IMR-90 (cell line): Measurements from ENCODE around the gene FKBP11. TPM values are rescaled to one million over a fixed set of nuclear protein-coding genes. Genes with fewer than 3 reads are reported as not detected.

Experiments
- ATAC-seq: fragments of 200-7000 bp; cut with Tn5 transposase; 2 replicates; pipeline ENCODE4 v1.9.1; 2020; ENCODE audit warnings: low read depth, mild to moderate bottlenecking, moderate library complexity
- BruUV-seq: library from RNA; stranded (reverse); fragments of 400-500 nt; replicated peaks from 2 replicates; lab custom pipeline; 2021; lab: Mats Ljungman, UMichigan
- CTCF ChIA-PET: fragments of 300-600 bp; formaldehyde crosslinking; extraction: SDS; loops from one replicate; lab custom pipeline; 2021; ENCODE audit warnings: antibody characterized with exemption; lab: Yijun Ruan, JAX
- POLR2A ChIA-PET: fragments of 300-600 bp; sonication (Branson Sonifier 250); formaldehyde crosslinking; loops from one replicate; lab custom pipeline; 2022; ENCODE audit warnings: antibody characterized with exemption; ENCODE audit not compliant: unreplicated experiment; lab: Charles Lee
- DNase-seq: peaks from one replicate; pipeline ENCODE4 v3.0.0; 2013
- H2AFZ ChIP-seq: replicated peaks from 2 replicates; pipeline ENCODE3; 2013; ENCODE audit warnings: low read length, mild to moderate bottlenecking; ENCODE audit not compliant: poor library complexity
- H2AK5ac ChIP-seq: 2 replicates; pipeline ENCODE4 v1.6.1; 2013; ENCODE audit warnings: low read depth, low read length, inconsistent platforms
- H2AK9ac ChIP-seq: replicated peaks from 2 replicates; pipeline ENCODE3; 2013; ENCODE audit warnings: mild to moderate bottlenecking, low read depth, low read length, moderate library complexity; ENCODE audit not compliant: poor library complexity
- H2BK120ac ChIP-seq: 2 replicates; pipeline ENCODE4 v1.6.1; 2013; ENCODE audit warnings: low read depth, low read length, inconsistent platforms
- H2BK15ac ChIP-seq: 3 replicates; pipeline ENCODE4 v1.6.1; 2013; ENCODE audit warnings: low read depth, low read length, inconsistent platforms
- H2BK20ac ChIP-seq: 2 replicates; pipeline ENCODE4 v1.6.1; 2013; ENCODE audit warnings: low read depth, mild to moderate bottlenecking, inconsistent platforms, low read length, moderate library complexity
- H2BK5ac ChIP-seq: 2 replicates; pipeline ENCODE4 v1.6.1; 2013; ENCODE audit warnings: mild to moderate bottlenecking, low read depth, low read length, inconsistent platforms; ENCODE audit not compliant: poor library complexity, severe bottlenecking
- H3K14ac ChIP-seq: replicated peaks from 2 replicates; pipeline ENCODE4 v1.6.1; 2013; ENCODE audit warnings: low read depth, low read length, inconsistent platforms
- H3K18ac ChIP-seq: 2 replicates; pipeline ENCODE4 v1.6.1; 2013; ENCODE audit warnings: low read depth, low read length, control low read depth
- H3K23ac ChIP-seq: 2 replicates; pipeline ENCODE4 v1.6.1; 2013; ENCODE audit warnings: low read depth, low read length, inconsistent platforms
- H3K27ac ChIP-seq: 2 replicates; pipeline ENCODE4 v1.5.1; 2013; ENCODE audit warnings: mild to moderate bottlenecking, control low read depth, low read length; ENCODE audit not compliant: insufficient read depth
- H3K27me3 ChIP-seq: 2 replicates; pipeline ENCODE4 v1.6.1; 2013; ENCODE audit warnings: low read length; ENCODE audit not compliant: control insufficient read depth, insufficient read depth
- H3K36me3 ChIP-seq: 2 replicates; pipeline ENCODE4 v1.6.1; 2013; ENCODE audit warnings: low read length, mixed read lengths; ENCODE audit not compliant: control insufficient read depth, insufficient read depth
- H3K4ac ChIP-seq: 2 replicates; pipeline ENCODE4 v1.6.1; 2013; ENCODE audit warnings: low read depth, low read length, inconsistent platforms
- H3K4me1 ChIP-seq: 2 replicates; pipeline ENCODE4 v1.6.1; 2013; ENCODE audit warnings: low read length, mixed read lengths; ENCODE audit not compliant: control insufficient read depth, insufficient read depth
- H3K4me2 ChIP-seq: 2 replicates; pipeline ENCODE4 v1.6.1; 2013; ENCODE audit warnings: low read depth, mild to moderate bottlenecking, control low read depth, low read length, moderate library complexity
- H3K4me3 ChIP-seq: 2 replicates; pipeline ENCODE4 v1.5.1; 2013; ENCODE audit warnings: low read depth, mild to moderate bottlenecking, control low read depth, low read length, moderate library complexity; ENCODE audit not compliant: insufficient read depth
- H3K56ac ChIP-seq: 2 replicates; pipeline ENCODE4 v1.6.1; 2013; ENCODE audit warnings: low read length, inconsistent platforms; ENCODE audit not compliant: insufficient read depth; ENCODE audit errors: extremely low read depth
- H3K79me1 ChIP-seq, 2 experiments: 2 replicates each; pipeline ENCODE4 v1.6.1; 2013; ENCODE audit warnings: low read length in 2 of 2, inconsistent platforms in 1 of 2, low read depth in 1 of 2
- H3K9ac ChIP-seq: 2 replicates; pipeline ENCODE4 v1.6.1; 2013; ENCODE audit warnings: low read depth, low read length, control low read depth
- H3K9me1 ChIP-seq: 2 replicates; pipeline ENCODE4 v1.6.1; 2013; ENCODE audit warnings: low read length, inconsistent platforms; ENCODE audit not compliant: insufficient read depth
- H3K9me3 ChIP-seq: 2 replicates; pipeline ENCODE4 v1.6.1; 2013; ENCODE audit warnings: low read length; ENCODE audit not compliant: control insufficient read depth, insufficient read depth
- H4K20me1 ChIP-seq: 2 replicates; pipeline ENCODE4 v1.6.1; 2013; ENCODE audit warnings: low read length, inconsistent platforms; ENCODE audit not compliant: insufficient read depth
- H4K5ac ChIP-seq: 2 replicates; pipeline ENCODE4 v1.6.1; 2013; ENCODE audit warnings: mild to moderate bottlenecking, low read depth, low read length, control low read depth
- H4K8ac ChIP-seq, 2 experiments: 2 replicates each; pipeline ENCODE4 v1.6.1; 2013; ENCODE audit warnings: low read depth in 2 of 2, low read length in 2 of 2, control low read depth in 1 of 2, inconsistent platforms in 1 of 2
- H4K91ac ChIP-seq: 2 replicates; pipeline ENCODE4 v1.6.1; 2013; ENCODE audit warnings: low read depth, low read length, inconsistent platforms; ENCODE audit not compliant: insufficient read depth
- CHD1 ChIP-seq: IDR thresholded peaks from 2 replicates; pipeline ENCODE4 v1.6.1; 2012; ENCODE audit warnings: low read depth, low read length, improper control_type of control experiment
- ELK1 ChIP-seq: fragments of 150-350 bp; IDR thresholded peaks from 2 replicates; pipeline ENCODE4 v1.6.1; 2016; ENCODE audit warnings: low read depth, mild to moderate bottlenecking, low read length, moderate library complexity, borderline replicate concordance
- MAFK ChIP-seq: IDR thresholded peaks from 2 replicates; pipeline ENCODE4 v1.6.1; 2012; ENCODE audit warnings: low read depth, low read length, improper control_type of control experiment
- MAZ ChIP-seq: IDR thresholded peaks from 2 replicates; pipeline ENCODE4 v1.6.1; 2012; ENCODE audit warnings: low read depth, mild to moderate bottlenecking, low read length, improper control_type of control experiment, moderate library complexity, borderline replicate concordance
- MXI1 ChIP-seq: IDR thresholded peaks from 2 replicates; pipeline ENCODE4 v1.6.1; 2012; ENCODE audit warnings: low read depth, mild to moderate bottlenecking, low read length, moderate library complexity, borderline replicate concordance
- NFE2L2 ChIP-seq: fragments of 150-350 bp; IDR thresholded peaks from 2 replicates; pipeline ENCODE4 v1.6.1; 2016; ENCODE audit warnings: low read depth, mild to moderate bottlenecking, low read length
- POLR2A ChIP-seq: IDR thresholded peaks from 2 replicates; pipeline ENCODE4 v1.6.1; 2012; ENCODE audit warnings: mild to moderate bottlenecking, low read depth, low read length
- SMC3 ChIP-seq: fragments of 150-350 bp; IDR thresholded peaks from 2 replicates; pipeline ENCODE4 v1.6.1; 2016; ENCODE audit warnings: low read depth, mild to moderate bottlenecking, antibody characterized with exemption, low read length, moderate library complexity
- WGBS, 2 experiments: methylation state at CpG; one replicate each; pipeline versions ENCODE4 v1.1.5 to v1.1.7; 2013; ENCODE audit warnings: missing lambda C conversion rate in 2 of 2; ENCODE audit not compliant: insufficient read length in 1 of 2; ENCODE audit errors: extremely low coverage in 2 of 2; 5-methylcytosine and 5-hydroxymethylcytosine counted together
- dilution Hi-C: fragments of 300-500 bp; cut with HindIII; formaldehyde crosslinking; loops from one replicate; pipeline ENCODE4 v1.14.3; 2018; ENCODE audit warnings: low sequenced_read_pairs; ENCODE audit not compliant: unreplicated experiment
- in situ Hi-C: fragments of 300-500 bp; cut with MboI; formaldehyde crosslinking; loops from 3 replicates; pipeline ENCODE4 v1.14.3; 2019; ENCODE audit warnings: low sequenced_read_pairs, inconsistent platforms, mixed read lengths
- intact Hi-C: fragments of 100-400 bp; cut with micrococcal nuclease; formaldehyde crosslinking; loops from 2 replicates; pipeline ENCODE4 v1.10.0; 2022
- polyA plus RNA-seq, 3 experiments: library from polyadenylated mRNA; depleted of rRNA; stranded (reverse); fragments of >200 nt; gene quantifications; 2 replicates each; pipeline ENCODE4 v1.2.3, GENCODE V29; 2012; ENCODE audit warnings: low replicate concordance in 1 of 3
- total RNA-seq: library from RNA; depleted of rRNA; stranded (reverse); fragments of >200 nt; gene quantifications from 2 replicates; pipeline ENCODE4 v1.2.3, GENCODE V29; 2012

Gene FKBP11
- total and polyA plus RNA-seq, 2 of the 4 experiments (the other 2 are of a cell fraction), result 5.0 to 40.0 TPM

- intact Hi-C loops (loop anchor here (2.0 kb wide), 1 partner anchor 30 kb away; no protein-coding TSS in a partner anchor), in situ Hi-C loops (no loop called here), dilution Hi-C loops (no loop called here)
- Histone ChIP-seq H3K4me1 (peaks cover 3% of the 10 kb centered on the region; the same call in 1 of the 2 replicates), H2BK120ac (peak overlapping the region; percentile 53; the same call in 1 of the 2 replicates), H4K20me1 (peaks cover 49% of the 10 kb centered on the region), H3K9me1 (peaks cover 17% of the 10 kb centered on the region), H2AK9ac (peak overlapping the region; percentile 99), H3K27me3 (peaks cover 5% of the 10 kb centered on the region; the same call in 1 of the 2 replicates), H3K4ac (peak overlapping the region; percentile 85), H4K91ac (0 out of 2 replicates have a peak overlapping the region, but pooled peaks have one; percentile 55), H3K36me3 (peaks cover 6% of the 10 kb centered on the region), H3K9me3 (no peaks in the 10 kb centered on the region), H2BK5ac (peak overlapping the region; percentile 82), H3K9ac (peak overlapping the region; percentile 77), H4K8ac (peak overlapping the region in 1 of 2 experiments; percentile 62; a peak in 1 of 4 replicates), H3K14ac (peak overlapping the region; percentile 86), H2BK15ac (no peak overlapping the region), H2AK5ac (peak overlapping the region; percentile 46), H3K56ac (no peak overlapping the region), H2AFZ (peak overlapping the region; percentile 91), H3K27ac (peak overlapping the region; percentile 84), H3K23ac (peak overlapping the region; percentile 62; the same call in 1 of the 2 replicates), H4K5ac (peak overlapping the region; percentile 47; the same call in 1 of the 2 replicates), H3K4me3 (peak overlapping the region; percentile 88), H3K4me2 (peak overlapping the region; percentile 93), H3K18ac (peak overlapping the region; percentile 19; the same call in 1 of the 2 replicates), H3K79me1 (peaks cover 17 to 55% of the 10 kb centered on the region in 2 experiments), H2BK20ac (no peak overlapping the region)
- ATAC-seq (peak; percentile 86), DNase-seq (peak; percentile 97)
- no TSS peak for BruUV-seq
- CTCF ChIA-PET, result interaction anchor here (0.6 to 2.1 kb wide), 3 partner anchors 21 to 40 kb away, joined by 3 to 10 read pairs (median 3); partner anchors contain the start of gene WNT1
- POLR2A ChIA-PET, result no interaction called here
- peak; percentile 90 for TF ChIP-seq MAZ
- TF ChIP-seq POLR2A, result no peak
- no peak for TF ChIP-seq MAFK
- TF ChIP-seq CHD1, result 0 out of 2 replicates have a peak, but pooled peaks have one; percentile 64
- TF ChIP-seq ELK1, result no peak
- peak; percentile 2; the same call in 1 of the 2 replicates for TF ChIP-seq MXI1
- no peak for TF ChIP-seq SMC3
- no peak for TF ChIP-seq NFE2L2
- 0% methylated on average over 6 of the region's 29 CpGs; no CpG with 5 or more reads in 1 of the 2 experiments for WGBS, 2 experiments
Measured at GRCh38 chr12:48956279-48957140, 31.2 kb upstream of the FKBP11 start.
